Parathyroid adenoma (tissue), 2 donors: ENCODE results near the gene SP8.

Experiments
- H2AFZ ChIP-seq: fragments of 300-600 bp; sonication (generic); one replicate; pipeline ENCODE4 v1.7.0; 2017; ENCODE audit warnings: antibody characterized with exemption, mild to moderate bottlenecking
- H3K27ac ChIP-seq: fragments of 300-600 bp; sonication (generic); one replicate; pipeline ENCODE4 v1.7.0; 2017
- H3K27me3 ChIP-seq: fragments of 300-600 bp; sonication (generic); one replicate; pipeline ENCODE4 v1.7.0; 2017; ENCODE audit warnings: low read length; ENCODE audit not compliant: control insufficient read depth, insufficient read depth
- H3K36me3 ChIP-seq: fragments of 300-600 bp; sonication (generic); one replicate; pipeline ENCODE4 v1.7.0; 2017; ENCODE audit warnings: low read length; ENCODE audit not compliant: control insufficient read depth, insufficient read depth
- H3K4me1 ChIP-seq: fragments of 300-600 bp; sonication (generic); one replicate; pipeline ENCODE4 v1.7.0; 2017; ENCODE audit warnings: control low read depth
- H3K4me2 ChIP-seq: fragments of 300-600 bp; sonication (generic); one replicate; pipeline ENCODE4 v1.7.0; 2017; ENCODE audit warnings: low read length
- H3K4me3 ChIP-seq: fragments of 300-600 bp; sonication (generic); one replicate; pipeline ENCODE4 v1.7.0; 2017; ENCODE audit warnings: low read depth, low read length
- H3K79me2 ChIP-seq: fragments of 300-600 bp; sonication (generic); one replicate; pipeline ENCODE4 v1.7.0; 2017; ENCODE audit warnings: control low read depth
- H3K9ac ChIP-seq: fragments of 300-600 bp; sonication (generic); one replicate; pipeline ENCODE4 v1.7.0; 2017; ENCODE audit warnings: mild to moderate bottlenecking
- H3K9me3 ChIP-seq: fragments of 300-600 bp; sonication (generic); one replicate; pipeline ENCODE4 v1.7.0; 2017; ENCODE audit warnings: low read length; ENCODE audit not compliant: control insufficient read depth
- TF ChIP-seq, protein P1 (sequence below): fragments of 300-600 bp; sonication (generic); IDR thresholded peaks from one replicate; pipeline ENCODE4 v1.7.0; 2017; ENCODE audit warnings: antibody characterized with exemption, mild to moderate bottlenecking
- donor health status: primary hyperparathyroidism.

SP8 gene

DNA sequence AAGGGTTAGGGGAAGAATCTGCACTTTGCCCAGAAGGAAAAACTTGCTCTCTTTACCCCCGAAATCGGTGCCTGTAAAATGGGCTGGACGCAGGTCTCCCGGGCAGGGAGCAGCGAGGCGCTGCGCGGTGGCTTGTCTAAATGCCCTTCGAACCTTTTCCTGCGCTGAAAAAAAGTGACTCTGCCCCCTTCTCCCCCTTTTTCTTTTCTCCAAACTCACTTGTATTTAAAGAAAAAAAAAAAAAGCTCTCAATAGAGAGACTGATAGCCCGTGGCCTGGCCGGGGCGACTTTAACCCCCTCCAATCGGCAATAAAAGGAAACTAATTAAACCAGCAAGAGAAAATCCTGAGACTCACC lies 286 bp downstream of the SP8 start:
- Histone ChIP-seq H3K27me3 (peaks cover 52% of the 10 kb centered on the region), H3K4me2 (no peak overlapping the region), H3K9me3 (no peaks in the 10 kb centered on the region), H3K4me3 (no peak overlapping the region), H3K36me3 (no peaks in the 10 kb centered on the region), H3K79me2 (no peaks in the 10 kb centered on the region), H3K27ac (no peak overlapping the region), H2AFZ (no peak overlapping the region), H3K4me1 (no peaks in the 10 kb centered on the region), H3K9ac (no peak overlapping the region)
- TF ChIP-seq, protein P1, sequence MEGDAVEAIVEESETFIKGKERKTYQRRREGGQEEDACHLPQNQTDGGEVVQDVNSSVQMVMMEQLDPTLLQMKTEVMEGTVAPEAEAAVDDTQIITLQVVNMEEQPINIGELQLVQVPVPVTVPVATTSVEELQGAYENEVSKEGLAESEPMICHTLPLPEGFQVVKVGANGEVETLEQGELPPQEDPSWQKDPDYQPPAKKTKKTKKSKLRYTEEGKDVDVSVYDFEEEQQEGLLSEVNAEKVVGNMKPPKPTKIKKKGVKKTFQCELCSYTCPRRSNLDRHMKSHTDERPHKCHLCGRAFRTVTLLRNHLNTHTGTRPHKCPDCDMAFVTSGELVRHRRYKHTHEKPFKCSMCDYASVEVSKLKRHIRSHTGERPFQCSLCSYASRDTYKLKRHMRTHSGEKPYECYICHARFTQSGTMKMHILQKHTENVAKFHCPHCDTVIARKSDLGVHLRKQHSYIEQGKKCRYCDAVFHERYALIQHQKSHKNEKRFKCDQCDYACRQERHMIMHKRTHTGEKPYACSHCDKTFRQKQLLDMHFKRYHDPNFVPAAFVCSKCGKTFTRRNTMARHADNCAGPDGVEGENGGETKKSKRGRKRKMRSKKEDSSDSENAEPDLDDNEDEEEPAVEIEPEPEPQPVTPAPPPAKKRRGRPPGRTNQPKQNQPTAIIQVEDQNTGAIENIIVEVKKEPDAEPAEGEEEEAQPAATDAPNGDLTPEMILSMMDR: no peak

DNA sequence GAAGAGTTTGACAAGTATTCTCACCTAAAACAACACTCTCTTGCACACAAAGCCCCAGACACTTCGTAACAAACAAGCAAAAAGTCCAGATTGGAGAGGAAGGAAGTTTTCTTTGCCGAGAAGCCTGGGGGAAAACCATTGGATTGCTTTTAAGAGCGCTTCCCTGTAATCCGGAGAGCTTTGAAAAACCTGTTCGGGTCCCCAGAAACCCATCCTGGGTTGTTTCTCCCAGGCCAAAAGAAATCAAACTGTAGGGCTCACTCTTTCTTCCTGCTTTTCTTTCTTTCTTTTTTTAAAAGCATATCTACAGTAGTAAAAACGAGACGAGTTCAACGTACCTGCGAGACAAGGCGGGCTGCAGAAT lies 655 bp downstream of the SP8 start:
- Histone ChIP-seq H3K27ac (no peak overlapping the region), H3K9me3 (no peaks in the 10 kb centered on the region), H3K9ac (no peak overlapping the region), H3K27me3 (peaks cover 53% of the 10 kb centered on the region), H3K79me2 (no peaks in the 10 kb centered on the region), H3K4me2 (no peak overlapping the region), H2AFZ (no peak overlapping the region), H3K4me1 (no peaks in the 10 kb centered on the region), H3K4me3 (no peak overlapping the region), H3K36me3 (no peaks in the 10 kb centered on the region)
- TF ChIP-seq, protein P1: no peak

DNA sequence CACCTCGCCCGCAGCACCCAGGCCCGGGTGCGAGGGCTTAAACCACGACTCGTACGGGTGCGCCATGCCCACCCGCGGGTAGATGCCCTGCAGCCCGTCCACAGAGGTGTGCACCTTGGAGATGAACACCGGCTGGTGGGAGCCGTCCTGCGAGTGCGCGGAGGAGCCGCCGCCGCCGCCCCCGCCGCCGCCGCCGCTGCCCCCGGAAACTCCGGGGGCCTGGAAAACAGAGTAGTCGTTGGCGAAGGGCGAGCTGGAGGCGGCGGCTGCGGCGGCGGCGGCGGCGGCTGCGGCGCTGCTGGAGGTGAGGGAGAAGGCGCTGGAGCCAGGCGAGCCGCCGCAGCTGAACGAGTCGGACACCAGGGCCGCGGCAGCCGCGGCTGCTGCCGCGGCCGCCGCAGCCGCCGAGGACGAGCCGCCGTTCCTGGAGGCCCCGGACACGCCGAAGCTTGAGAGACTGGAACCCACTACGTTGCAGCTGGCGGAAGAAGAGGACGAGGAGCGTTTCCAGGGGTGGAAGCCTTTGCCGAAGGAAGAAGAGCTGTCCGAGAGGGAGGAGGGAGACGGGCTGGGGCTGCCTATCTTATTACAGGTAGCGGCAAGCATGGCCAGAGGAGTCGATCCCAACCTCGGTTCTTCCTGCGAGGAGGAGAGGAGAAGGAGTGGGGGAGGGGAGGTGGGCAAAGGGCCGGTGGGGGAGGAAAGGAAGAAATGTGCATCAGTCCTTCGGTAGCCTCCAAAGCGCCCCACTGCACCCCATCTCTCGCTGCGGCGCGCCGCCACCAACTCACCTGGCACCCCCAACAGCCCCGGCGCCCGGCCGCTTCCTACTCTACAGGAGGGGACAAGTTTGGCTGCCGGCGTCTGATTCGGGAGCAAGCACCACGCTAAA lies 1.3 kb downstream of the SP8 start:
- Histone ChIP-seq H3K9me3 (no peaks in the 10 kb centered on the region), H3K9ac (no peak overlapping the region), H3K27ac (no peak overlapping the region), H3K36me3 (no peaks in the 10 kb centered on the region), H2AFZ (no peak overlapping the region), H3K79me2 (no peaks in the 10 kb centered on the region), H3K27me3 (peaks cover 55% of the 10 kb centered on the region), H3K4me2 (no peak overlapping the region), H3K4me1 (no peaks in the 10 kb centered on the region), H3K4me3 (no peak overlapping the region)
- TF ChIP-seq, protein P1: no peak

DNA sequence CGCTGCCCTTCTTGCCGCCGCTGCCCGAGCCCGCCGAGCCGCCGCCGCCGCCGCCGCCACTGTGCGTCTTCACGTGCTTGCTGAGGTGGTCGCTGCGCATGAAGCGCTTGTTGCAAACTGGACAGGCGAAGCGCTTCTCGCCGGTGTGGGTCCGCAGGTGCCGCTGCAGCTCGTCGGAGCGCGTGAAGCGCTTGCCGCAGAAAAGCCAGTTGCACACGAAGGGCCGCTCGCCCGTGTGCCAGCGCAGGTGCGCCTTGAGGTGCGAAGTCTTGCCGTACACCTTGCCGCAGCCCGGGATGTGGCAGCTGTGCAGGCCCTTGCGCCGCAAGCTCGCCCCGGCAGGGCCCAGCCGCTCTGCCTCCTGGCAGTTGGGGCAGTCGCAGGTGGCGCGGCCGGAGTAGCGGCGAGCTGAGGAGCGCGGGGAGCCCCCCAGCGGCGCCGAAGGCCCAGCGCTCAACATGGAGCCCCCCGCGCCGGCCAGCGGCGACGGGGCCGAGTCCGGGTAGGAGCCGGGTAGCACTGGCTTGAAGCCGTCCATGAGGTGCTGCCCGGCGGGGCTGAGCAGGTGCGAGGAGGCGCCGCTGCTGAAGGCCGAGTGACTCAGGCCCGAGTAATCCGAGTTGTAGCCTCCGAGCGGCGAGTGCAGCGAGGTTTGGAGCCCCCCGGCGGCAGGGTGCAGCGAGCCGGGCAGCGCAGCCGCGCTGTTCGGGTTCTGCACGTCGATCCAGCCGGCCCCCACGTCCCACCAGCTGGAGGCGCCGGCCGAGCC lies 2.1 kb downstream of the SP8 start:
- H3K79me2 ChIP-seq: no peaks in the 10 kb centered on the region
- TF ChIP-seq, protein P1: no peak
- no peak overlapping the region for H2AFZ ChIP-seq
- H3K27ac ChIP-seq: no peak overlapping the region
- no peaks in the 10 kb centered on the region for H3K36me3 ChIP-seq
- peaks cover 54% of the 10 kb centered on the region for H3K27me3 ChIP-seq
- H3K4me2 ChIP-seq: no peak overlapping the region
- no peak overlapping the region for H3K4me3 ChIP-seq
- H3K9me3 ChIP-seq: no peaks in the 10 kb centered on the region
- no peaks in the 10 kb centered on the region for H3K4me1 ChIP-seq
- no peak overlapping the region for H3K9ac ChIP-seq
